Liver (tissue), 3 donors: ENCODE data around the gene ZBTB17.

Source experiments
- CTCF ChIP-seq: fragments of 150-350 bp; IDR thresholded peaks from 2 replicates; pipeline ENCODE4 v1.5.1; 2017; ENCODE audit warnings: improper control_type of control experiment, low read depth, low read length; ENCODE audit not compliant: missing input control
- EGR1 ChIP-seq, 2 donors: IDR thresholded peaks; 2 replicates each; pipeline ENCODE4 v1.6.1; 2016 to 2018; ENCODE audit warnings: antibody characterized with exemption in 2 of 2, low read depth in 2 of 2
- GABPA ChIP-seq, 2 donors: IDR thresholded peaks in 1 of 2; conservative IDR thresholded peaks in 1 of 2; 2 replicates each; pipeline ENCODE4 v1.6.1; 2016; ENCODE audit warnings: antibody characterized with exemption in 2 of 2, mild to moderate bottlenecking in 1 of 2, moderate library complexity in 1 of 2
- HNF4G ChIP-seq: IDR thresholded peaks from 2 replicates; pipeline ENCODE4 v1.6.1; 2016; ENCODE audit warnings: antibody characterized with exemption
- MAX ChIP-seq: IDR thresholded peaks from 2 replicates; pipeline ENCODE4 v1.6.1; 2016; ENCODE audit warnings: antibody characterized with exemption
- RAD21 ChIP-seq, 2 donors: IDR thresholded peaks; 2 replicates each; pipeline ENCODE4 v1.6.1; 2016; ENCODE audit warnings: antibody characterized with exemption in 2 of 2, mild to moderate bottlenecking in 2 of 2
- TF ChIP-seq, protein P1 (sequence below): IDR thresholded peaks from 2 replicates; pipeline ENCODE4 v1.6.1; 2016; ENCODE audit warnings: antibody characterized with exemption, mild to moderate bottlenecking
- donor health status: healthy.
- donor health status: healthy.

- TF ChIP-seq CTCF (no peak), EGR1 (IDR thresholded peaks at IDR 0.05; ENCODE audit: low read depth in 2 of 2) (no peak), MAX (no peak), GABPA (IDR thresholded peaks at IDR 0.05 in 1 of 2, conservative IDR thresholded peaks at IDR 0.05 in 1 of 2) (no peak), RAD21 (IDR thresholded peaks at IDR 0.05) (no peak), HNF4G (no peak)
- TF ChIP-seq, protein P1, sequence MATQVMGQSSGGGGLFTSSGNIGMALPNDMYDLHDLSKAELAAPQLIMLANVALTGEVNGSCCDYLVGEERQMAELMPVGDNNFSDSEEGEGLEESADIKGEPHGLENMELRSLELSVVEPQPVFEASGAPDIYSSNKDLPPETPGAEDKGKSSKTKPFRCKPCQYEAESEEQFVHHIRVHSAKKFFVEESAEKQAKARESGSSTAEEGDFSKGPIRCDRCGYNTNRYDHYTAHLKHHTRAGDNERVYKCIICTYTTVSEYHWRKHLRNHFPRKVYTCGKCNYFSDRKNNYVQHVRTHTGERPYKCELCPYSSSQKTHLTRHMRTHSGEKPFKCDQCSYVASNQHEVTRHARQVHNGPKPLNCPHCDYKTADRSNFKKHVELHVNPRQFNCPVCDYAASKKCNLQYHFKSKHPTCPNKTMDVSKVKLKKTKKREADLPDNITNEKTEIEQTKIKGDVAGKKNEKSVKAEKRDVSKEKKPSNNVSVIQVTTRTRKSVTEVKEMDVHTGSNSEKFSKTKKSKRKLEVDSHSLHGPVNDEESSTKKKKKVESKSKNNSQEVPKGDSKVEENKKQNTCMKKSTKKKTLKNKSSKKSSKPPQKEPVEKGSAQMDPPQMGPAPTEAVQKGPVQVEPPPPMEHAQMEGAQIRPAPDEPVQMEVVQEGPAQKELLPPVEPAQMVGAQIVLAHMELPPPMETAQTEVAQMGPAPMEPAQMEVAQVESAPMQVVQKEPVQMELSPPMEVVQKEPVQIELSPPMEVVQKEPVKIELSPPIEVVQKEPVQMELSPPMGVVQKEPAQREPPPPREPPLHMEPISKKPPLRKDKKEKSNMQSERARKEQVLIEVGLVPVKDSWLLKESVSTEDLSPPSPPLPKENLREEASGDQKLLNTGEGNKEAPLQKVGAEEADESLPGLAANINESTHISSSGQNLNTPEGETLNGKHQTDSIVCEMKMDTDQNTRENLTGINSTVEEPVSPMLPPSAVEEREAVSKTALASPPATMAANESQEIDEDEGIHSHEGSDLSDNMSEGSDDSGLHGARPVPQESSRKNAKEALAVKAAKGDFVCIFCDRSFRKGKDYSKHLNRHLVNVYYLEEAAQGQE, result no peak
Observed at GRCh38 chr1:15992582-15993500, 16.9 kb upstream of the ZBTB17 start.
